ENCODE data around the gene RPL3.

Gene RPL3

GRCh38 chr22:39315389-39315788 lies 4.0 kb downstream of the RPL3 start:
- 0 out of 2 replicates have a peak, but pooled peaks cover 2% of the 10 kb centered on the region for H3K27me3 ChIP-seq (ENCODE audit: insufficient read depth, low read length)
- no peaks in the 10 kb centered on the region for H4K20me1 ChIP-seq (ENCODE audit: insufficient read depth, low read length)
- H3K4me3 ChIP-seq (ENCODE audit: low read depth, low read length, poor library complexity, severe bottlenecking): no peak overlapping the region
- peaks cover 7% of the 10 kb centered on the region; the same call in 1 of the 2 replicates for H3K79me2 ChIP-seq (ENCODE audit: insufficient read depth, low read length)
- no peaks in the 10 kb centered on the region for H3K9me3 ChIP-seq (ENCODE audit: low read length)
- 0 out of 2 replicates have a peak, but pooled peaks cover 5% of the 10 kb centered on the region for H3F3A ChIP-seq (ENCODE audit: insufficient read depth, low read length)
- no peak overlapping the region for H3K9ac ChIP-seq (ENCODE audit: low read length)
- no peak overlapping the region for H2AFZ ChIP-seq (ENCODE audit: low read length)
- peaks cover 26% of the 10 kb centered on the region for H3K4me1 ChIP-seq (ENCODE audit: insufficient read depth, low read length, severe bottlenecking)
- H3K9me2 ChIP-seq (ENCODE audit: low read depth, low read length): no peaks in the 10 kb centered on the region
- H3K27ac ChIP-seq (ENCODE audit: low read depth, low read length, poor library complexity, severe bottlenecking): no peak overlapping the region
- no peak overlapping the region for H3K4me2 ChIP-seq (ENCODE audit: low read length)
- peaks cover 77% of the 10 kb centered on the region for H3K36me3 ChIP-seq (ENCODE audit: insufficient read depth, low read length)
- TF ChIP-seq EZH2 (IDR thresholded peaks at IDR 0.05; ENCODE audit: borderline replicate concordance, low read length) (no peak), CTCF (IDR thresholded peaks at IDR 0.05; ENCODE audit: low read length) (no peak)

- H3K27ac ChIP-seq (ENCODE audit: low read depth, low read length, poor library complexity, severe bottlenecking): no peak overlapping the region
- no peaks in the 10 kb centered on the region for H4K20me1 ChIP-seq (ENCODE audit: insufficient read depth, low read length)
- 0 out of 2 replicates have a peak, but pooled peaks cover 4% of the 10 kb centered on the region for H3K27me3 ChIP-seq (ENCODE audit: insufficient read depth, low read length)
- H3K9me3 ChIP-seq (ENCODE audit: low read length): no peaks in the 10 kb centered on the region
- H3K9ac ChIP-seq (ENCODE audit: low read length): no peak overlapping the region
- peaks cover 30% of the 10 kb centered on the region for H3K4me1 ChIP-seq (ENCODE audit: insufficient read depth, low read length, severe bottlenecking)
- TF ChIP-seq CTCF (IDR thresholded peaks at IDR 0.05; ENCODE audit: low read length): no peak; the same call in 1 of the 2 replicates
- no peak for TF ChIP-seq EZH2 (IDR thresholded peaks at IDR 0.05; ENCODE audit: borderline replicate concordance, low read length)
- H3K4me3 ChIP-seq (ENCODE audit: low read depth, low read length, poor library complexity, severe bottlenecking): no peak overlapping the region
- H3K79me2 ChIP-seq (ENCODE audit: insufficient read depth, low read length): peaks cover 7% of the 10 kb centered on the region; the same call in 1 of the 2 replicates
- no peak overlapping the region for H2AFZ ChIP-seq (ENCODE audit: low read length)
- H3F3A ChIP-seq (ENCODE audit: insufficient read depth, low read length): 0 out of 2 replicates have a peak, but pooled peaks cover 5% of the 10 kb centered on the region
- H3K36me3 ChIP-seq (ENCODE audit: insufficient read depth, low read length): peaks cover 77% of the 10 kb centered on the region
- no peak overlapping the region for H3K4me2 ChIP-seq (ENCODE audit: low read length)
- no peaks in the 10 kb centered on the region for H3K9me2 ChIP-seq (ENCODE audit: low read depth, low read length)
Measured at GRCh38 chr22:39314251-39314971, 5.0 kb downstream of the RPL3 start.

- Histone ChIP-seq H3K36me3 (ENCODE audit: insufficient read depth, low read length) (peaks cover 70% of the 10 kb centered on the region), H3K9ac (ENCODE audit: low read length) (no peak overlapping the region), H3K9me3 (ENCODE audit: low read length) (no peaks in the 10 kb centered on the region), H3K9me2 (ENCODE audit: low read depth, low read length) (no peaks in the 10 kb centered on the region), H2AFZ (ENCODE audit: low read length) (no peak overlapping the region), H3K4me3 (ENCODE audit: low read depth, low read length, poor library complexity, severe bottlenecking) (no peak overlapping the region), H3K27me3 (ENCODE audit: insufficient read depth, low read length) (0 out of 2 replicates have a peak, but pooled peaks cover 4% of the 10 kb centered on the region), H3K4me1 (ENCODE audit: insufficient read depth, low read length, severe bottlenecking) (peaks cover 27% of the 10 kb centered on the region), H3K4me2 (ENCODE audit: low read length) (no peak overlapping the region), H3K27ac (ENCODE audit: low read depth, low read length, poor library complexity, severe bottlenecking) (no peak overlapping the region), H3K79me2 (ENCODE audit: insufficient read depth, low read length) (no peaks in the 10 kb centered on the region; the same call in 1 of the 2 replicates), H3F3A (ENCODE audit: insufficient read depth, low read length) (0 out of 2 replicates have a peak, but pooled peaks cover 5% of the 10 kb centered on the region), H4K20me1 (ENCODE audit: insufficient read depth, low read length) (no peaks in the 10 kb centered on the region)
- TF ChIP-seq CTCF (IDR thresholded peaks at IDR 0.05; ENCODE audit: low read length) (no peak), EZH2 (IDR thresholded peaks at IDR 0.05; ENCODE audit: borderline replicate concordance, low read length) (no peak)
Measured at GRCh38 chr22:39313258-39314001, 6.0 kb downstream of the RPL3 start.

Measured in OCI-LY1 (cell line).